HepG2 (cell line): Measurements from ENCODE around the gene SCN8A. TPM values are rescaled to one million over a fixed set of nuclear protein-coding genes. Genes with fewer than 3 reads are reported as not detected.
A peak's percentile ranks its signal among the peaks of the same experiment; 100 is the strongest.

Experiments used
- ATAC-seq: fragments of 200-7000 bp; cut with Tn5 transposase; 3 replicates; pipeline ENCODE4 v1.9.1; 2020; ENCODE audit warnings: mild to moderate bottlenecking, moderate library complexity
- BruUV-seq: library from RNA; stranded (reverse); fragments of 400-500 nt; replicated peaks from 2 replicates; lab custom pipeline; 2021; lab: Mats Ljungman, UMichigan
- CTCF ChIA-PET: fragments of 300-600 bp; formaldehyde crosslinking; extraction: SDS; loops from one replicate; lab custom pipeline; 2021; ENCODE audit warnings: low total read pairs, inconsistent platforms, low intra/inter-chr PET ratio; lab: Yijun Ruan, JAX
- POLR2A ChIA-PET: fragments of 350-600 bp; sonication (Branson Sonifier 250); formaldehyde crosslinking; loops from one replicate; lab custom pipeline; 2020; ENCODE audit warnings: antibody characterized with exemption, inconsistent platforms; lab: Yijun Ruan, JAX
- DNase-seq: peaks from one replicate; pipeline ENCODE4 v3.0.0-alpha.2; 2015; ENCODE audit warnings: low spot score
- FAIRE-seq: peaks from 3 replicates; lab custom pipeline; 2011; peaks lifted over from hg19 to GRCh38; lab: Jason Lieb, UNC
- H2AFZ ChIP-seq: one replicate; pipeline ENCODE4 v1.6.1; 2011; ENCODE audit warnings: low read length, inconsistent platforms
- H3K27ac ChIP-seq: fragments of 300-600 bp; 3 replicates; pipeline ENCODE4 v1.8.0; 2011; ENCODE audit warnings: mixed run types, mild to moderate bottlenecking, mixed read lengths, low read length, inconsistent platforms; ENCODE audit not compliant: insufficient read depth; ENCODE audit errors: extremely low read length
- H3K27me3 ChIP-seq, 2 experiments: fragments of 200-600 bp in 1 of 2; 2 replicates in 1 of 2; 3 replicates in 1 of 2; pipeline versions ENCODE4 v1.6.0 to v1.8.0; 2011; ENCODE audit warnings: low read length in 2 of 2, mild to moderate bottlenecking in 2 of 2, moderate library complexity in 2 of 2, inconsistent platforms in 1 of 2; ENCODE audit not compliant: insufficient read depth in 2 of 2, control insufficient read depth in 1 of 2
- H3K36me3 ChIP-seq, 2 experiments: fragments of 200-600 bp in 1 of 2; replicated peaks in 1 of 2; 2 replicates in 1 of 2; 3 replicates in 1 of 2; pipeline versions ENCODE4 v1.5.1 to v1.8.0; 2011; ENCODE audit warnings: low read length in 2 of 2, inconsistent platforms in 1 of 2; ENCODE audit not compliant: insufficient read depth in 2 of 2, control insufficient read depth in 1 of 2
- H3K4me1 ChIP-seq: 2 replicates; pipeline ENCODE4 v1.5.1; 2012; ENCODE audit warnings: low read length, inconsistent platforms; ENCODE audit not compliant: insufficient read depth
- H3K4me2 ChIP-seq: 2 replicates; pipeline ENCODE4 v1.6.0; 2011; ENCODE audit warnings: low read depth, low read length, inconsistent platforms
- H3K4me3 ChIP-seq, 3 experiments: fragments of 200-600 bp in 1 of 3; sonication (generic), shearing (Covaris generic) in 1 of 3; replicated peaks in 1 of 3; 2 replicates each; pipeline ENCODE4 v1.5.1; 2011 to 2016; ENCODE audit warnings: low read length in 3 of 3, inconsistent platforms in 2 of 3, low read depth in 2 of 3, mild to moderate bottlenecking in 2 of 3, control low read depth in 1 of 3, mixed read lengths in 1 of 3; ENCODE audit not compliant: insufficient read depth in 1 of 3
- H3K79me2 ChIP-seq: one replicate; pipeline ENCODE4 v1.6.1; 2011; ENCODE audit warnings: low read length, inconsistent platforms; ENCODE audit not compliant: insufficient read depth
- H3K9ac ChIP-seq: 2 replicates; pipeline ENCODE4 v1.6.0; 2011; ENCODE audit warnings: mild to moderate bottlenecking, low read depth, low read length, inconsistent platforms; ENCODE audit not compliant: insufficient read depth
- H3K9me3 ChIP-seq: 2 replicates; pipeline ENCODE4 v1.5.1; 2012; ENCODE audit warnings: mild to moderate bottlenecking, low read length
- H4K20me1 ChIP-seq: 2 replicates; pipeline ENCODE4 v1.6.0; 2011; ENCODE audit warnings: inconsistent platforms, mild to moderate bottlenecking, low read length, moderate library complexity; ENCODE audit not compliant: insufficient read depth
- BHLHE40 ChIP-seq: IDR thresholded peaks from 2 replicates; pipeline ENCODE4 v1.6.1; 2011; ENCODE audit warnings: low read length, improper control_type of control experiment
- GZF1 ChIP-seq: sonication (generic); formaldehyde crosslinking; IDR thresholded peaks from 2 replicates; pipeline ENCODE4 v1.5.1; 2020; ENCODE audit warnings: mild to moderate bottlenecking, missing genetic modification reagents
- HOXA3 ChIP-seq: sonication (generic); formaldehyde crosslinking; IDR thresholded peaks from 2 replicates; pipeline ENCODE4 v1.5.0; 2020; ENCODE audit warnings: missing genetic modification reagents
- HOXA7 ChIP-seq: sonication (generic); formaldehyde crosslinking; IDR thresholded peaks from 2 replicates; pipeline ENCODE4 v1.8.1; 2022; ENCODE audit warnings: mild to moderate bottlenecking, missing genetic modification reagents, moderate library complexity
- NRL ChIP-seq: sonication (generic); formaldehyde crosslinking; IDR thresholded peaks from 2 replicates; pipeline ENCODE4 v1.5.0; 2020; ENCODE audit warnings: missing genetic modification reagents, mild to moderate bottlenecking, moderate library complexity, borderline replicate concordance
- PHF8 ChIP-seq: sonication (generic); formaldehyde crosslinking; IDR thresholded peaks from 2 replicates; pipeline ENCODE4 v1.5.0; 2020; ENCODE audit warnings: missing genetic modification reagents
- PRMT3 ChIP-seq: sonication (generic); formaldehyde crosslinking; IDR thresholded peaks from 2 replicates; pipeline ENCODE4 v1.8.1; 2022; ENCODE audit warnings: low read depth, mild to moderate bottlenecking, moderate library complexity, missing genetic modification reagents, borderline replicate concordance
- RFX5 ChIP-seq: IDR thresholded peaks from 2 replicates; pipeline ENCODE4 v1.6.1; 2011; ENCODE audit warnings: low read depth, low read length, improper control_type of control experiment
- SOX5 ChIP-seq: IDR thresholded peaks from 2 replicates; pipeline ENCODE4 v1.6.1; 2016; ENCODE audit warnings: borderline replicate concordance
- ZFAT ChIP-seq: sonication (generic); formaldehyde crosslinking; conservative IDR thresholded peaks from 2 replicates; pipeline ENCODE4 v1.8.1; 2023; ENCODE audit warnings: missing genetic modification reagents, inconsistent platforms
- ZNF547 ChIP-seq: sonication (generic); formaldehyde crosslinking; IDR thresholded peaks from 2 replicates; pipeline ENCODE4 v1.5.1; 2020; ENCODE audit warnings: mild to moderate bottlenecking, missing genetic modification reagents
- ZNF747 ChIP-seq: sonication (generic); formaldehyde crosslinking; IDR thresholded peaks from 2 replicates; pipeline ENCODE4 v1.8.1; 2023; ENCODE audit warnings: missing genetic modification reagents, mild to moderate bottlenecking, borderline replicate concordance
- ZNF790 ChIP-seq: sonication (generic); formaldehyde crosslinking; IDR thresholded peaks from 2 replicates; pipeline ENCODE4 v1.8.0; 2022; ENCODE audit warnings: missing genetic modification reagents, mild to moderate bottlenecking, borderline replicate concordance
- ZSCAN31 ChIP-seq: sonication (generic); formaldehyde crosslinking; IDR thresholded peaks from 2 replicates; pipeline ENCODE4 v1.5.0; 2020; ENCODE audit warnings: low read depth, mild to moderate bottlenecking, missing genetic modification reagents
- WGBS: methylation state at CpG from one replicate; pipeline ENCODE4 v1.1.6; 2017; ENCODE audit warnings: low lambda C conversion rate; 5-methylcytosine and 5-hydroxymethylcytosine counted together
- in situ Hi-C: cut with HindIII; loops from 2 replicates; pipeline ENCODE4 v1.10.0; 2017; ENCODE audit warnings: low pct_unique_long_range_greater_than_20kb; ENCODE audit not compliant: extremely low pct_ligation_motif_present
- intact Hi-C: fragments of 100-400 bp; cut with micrococcal nuclease; formaldehyde crosslinking; loops from one replicate; pipeline ENCODE4 v1.10.0; 2022; ENCODE audit not compliant: unreplicated experiment
- polyA plus RNA-seq, 8 experiments: library from polyadenylated mRNA; depleted of rRNA in 3 of 8; stranded (reverse) in 7 of 8; unstranded in 1 of 8; fragments of >200 nt; fragmentation: Illumina TruSeq in 4 of 8; extraction: Trizol in 4 of 8; gene quantifications; 2 replicates each; pipeline versions ENCODE4 v1.2.1 to v1.2.3, GENCODE V29; 2011 to 2016; ENCODE audit warnings: low read depth in 4 of 8, missing spikeins in 1 of 8, mixed read lengths in 1 of 8; ENCODE audit not compliant: insufficient read depth in 1 of 8
- total RNA-seq, 5 experiments: library from RNA; depleted of rRNA; stranded (reverse); fragments of >200 nt; fragmentation: Illumina TruSeq; extraction: Trizol; gene quantifications; 2 replicates each; pipeline ENCODE4 v1.2.3, GENCODE V29; 2016; ENCODE audit warnings: low read depth in 1 of 5
- TF ChIP-seq, protein P1 (sequence below): sonication (generic); formaldehyde crosslinking; IDR thresholded peaks from 2 replicates; pipeline ENCODE4 v1.5.1; 2020; ENCODE audit warnings: mild to moderate bottlenecking, moderate library complexity, missing genetic modification reagents
- TF ChIP-seq, protein P2 (sequence below): sonication (generic); formaldehyde crosslinking; IDR thresholded peaks from 2 replicates; pipeline ENCODE4 v1.4.0; 2020; ENCODE audit warnings: low read depth, mild to moderate bottlenecking, missing genetic modification reagents
- TF ChIP-seq, protein P3 (sequence below): sonication (generic); formaldehyde crosslinking; IDR thresholded peaks from 2 replicates; pipeline ENCODE4 v1.4.0; 2020; ENCODE audit warnings: missing genetic modification reagents
- TF ChIP-seq, protein P4 (sequence below), 2 experiments: fragments of 450-650 bp in 1 of 2; sonication (generic) in 1 of 2; formaldehyde crosslinking; IDR thresholded peaks; 2 replicates each; pipeline versions ENCODE4 v1.5.0 to v1.8.0; 2020 to 2022; ENCODE audit warnings: mild to moderate bottlenecking in 1 of 2, missing genetic modification reagents in 1 of 2

The SCN8A gene
- total and polyA plus RNA-seq, 2 of the 13 experiments (the other 11 are each of a cell fraction or from before 2014, with no cell fraction given) = 0.57 to 1.4 TPM

DNA sequence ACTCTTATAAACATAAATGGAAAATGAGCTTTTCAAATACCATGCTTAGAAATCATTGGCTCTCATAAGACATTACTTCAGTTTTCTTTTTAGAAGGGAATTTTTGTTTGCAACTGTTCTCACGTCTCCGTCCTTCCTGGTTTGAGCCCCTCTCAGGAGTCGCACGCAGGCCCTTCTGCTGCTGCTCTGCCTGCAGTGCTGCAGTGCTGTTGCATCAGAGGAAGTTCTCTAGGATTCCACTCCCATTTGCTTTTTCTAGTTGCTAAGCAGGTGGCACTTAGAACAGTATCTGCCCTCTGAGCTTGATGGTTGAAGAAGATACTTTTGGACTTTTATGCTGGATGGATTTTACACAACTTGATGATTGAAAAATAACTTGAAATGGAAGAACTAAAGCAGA lies 70.8 kb downstream of the SCN8A start (continued):
- TF ChIP-seq, protein P1, sequence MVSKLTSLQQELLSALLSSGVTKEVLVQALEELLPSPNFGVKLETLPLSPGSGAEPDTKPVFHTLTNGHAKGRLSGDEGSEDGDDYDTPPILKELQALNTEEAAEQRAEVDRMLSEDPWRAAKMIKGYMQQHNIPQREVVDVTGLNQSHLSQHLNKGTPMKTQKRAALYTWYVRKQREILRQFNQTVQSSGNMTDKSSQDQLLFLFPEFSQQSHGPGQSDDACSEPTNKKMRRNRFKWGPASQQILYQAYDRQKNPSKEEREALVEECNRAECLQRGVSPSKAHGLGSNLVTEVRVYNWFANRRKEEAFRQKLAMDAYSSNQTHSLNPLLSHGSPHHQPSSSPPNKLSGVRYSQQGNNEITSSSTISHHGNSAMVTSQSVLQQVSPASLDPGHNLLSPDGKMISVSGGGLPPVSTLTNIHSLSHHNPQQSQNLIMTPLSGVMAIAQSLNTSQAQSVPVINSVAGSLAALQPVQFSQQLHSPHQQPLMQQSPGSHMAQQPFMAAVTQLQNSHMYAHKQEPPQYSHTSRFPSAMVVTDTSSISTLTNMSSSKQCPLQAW (CRISPR knock-in tag) = no peak
- no peak for TF ChIP-seq ZNF747 (CRISPR knock-in tag)

DNA sequence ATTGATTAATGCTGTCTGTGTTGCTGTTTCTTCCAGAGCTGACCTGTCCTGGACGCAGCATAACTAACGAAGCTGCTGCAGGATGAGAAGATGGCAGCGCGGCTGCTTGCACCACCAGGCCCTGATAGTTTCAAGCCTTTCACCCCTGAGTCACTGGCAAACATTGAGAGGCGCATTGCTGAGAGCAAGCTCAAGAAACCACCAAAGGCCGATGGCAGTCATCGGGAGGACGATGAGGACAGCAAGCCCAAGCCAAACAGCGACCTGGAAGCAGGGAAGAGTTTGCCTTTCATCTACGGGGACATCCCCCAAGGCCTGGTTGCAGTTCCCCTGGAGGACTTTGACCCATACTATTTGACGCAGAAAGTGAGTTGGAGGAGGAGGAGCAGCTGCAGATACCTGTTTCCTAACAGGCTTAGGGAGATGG lies 71.7 kb downstream of the SCN8A start:
- FAIRE-seq = peak; percentile 90
- no peaks in the 10 kb centered on the region; the same call in 1 of the 2 replicates for H4K20me1 ChIP-seq
- TF ChIP-seq BHLHE40 (no peak), HOXA3 (peak; percentile 53; the same call in 1 of the 2 replicates), ZSCAN31 (CRISPR knock-in tag) (peak; percentile 50; the same call in 1 of the 2 replicates), ZFAT (CRISPR knock-in tag) (no peak), SOX5 (CRISPR knock-in tag) (peak; percentile 12; the same call in 1 of the 2 replicates), PHF8 (CRISPR knock-in tag) (peak; percentile 60; the same call in 1 of the 2 replicates), RFX5 (no peak), ZNF790 (CRISPR knock-in tag) (no peak), ZNF547 (CRISPR knock-in tag) (peak; percentile 25; the same call in 1 of the 2 replicates), HOXA7 (no peak), NRL (CRISPR knock-in tag) (no peak), PRMT3 (no peak), GZF1 (no peak)
- TF ChIP-seq, protein P2, sequence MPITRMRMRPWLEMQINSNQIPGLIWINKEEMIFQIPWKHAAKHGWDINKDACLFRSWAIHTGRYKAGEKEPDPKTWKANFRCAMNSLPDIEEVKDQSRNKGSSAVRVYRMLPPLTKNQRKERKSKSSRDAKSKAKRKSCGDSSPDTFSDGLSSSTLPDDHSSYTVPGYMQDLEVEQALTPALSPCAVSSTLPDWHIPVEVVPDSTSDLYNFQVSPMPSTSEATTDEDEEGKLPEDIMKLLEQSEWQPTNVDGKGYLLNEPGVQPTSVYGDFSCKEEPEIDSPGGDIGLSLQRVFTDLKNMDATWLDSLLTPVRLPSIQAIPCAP (CRISPR knock-in tag) = no peak
- TF ChIP-seq, protein P3, sequence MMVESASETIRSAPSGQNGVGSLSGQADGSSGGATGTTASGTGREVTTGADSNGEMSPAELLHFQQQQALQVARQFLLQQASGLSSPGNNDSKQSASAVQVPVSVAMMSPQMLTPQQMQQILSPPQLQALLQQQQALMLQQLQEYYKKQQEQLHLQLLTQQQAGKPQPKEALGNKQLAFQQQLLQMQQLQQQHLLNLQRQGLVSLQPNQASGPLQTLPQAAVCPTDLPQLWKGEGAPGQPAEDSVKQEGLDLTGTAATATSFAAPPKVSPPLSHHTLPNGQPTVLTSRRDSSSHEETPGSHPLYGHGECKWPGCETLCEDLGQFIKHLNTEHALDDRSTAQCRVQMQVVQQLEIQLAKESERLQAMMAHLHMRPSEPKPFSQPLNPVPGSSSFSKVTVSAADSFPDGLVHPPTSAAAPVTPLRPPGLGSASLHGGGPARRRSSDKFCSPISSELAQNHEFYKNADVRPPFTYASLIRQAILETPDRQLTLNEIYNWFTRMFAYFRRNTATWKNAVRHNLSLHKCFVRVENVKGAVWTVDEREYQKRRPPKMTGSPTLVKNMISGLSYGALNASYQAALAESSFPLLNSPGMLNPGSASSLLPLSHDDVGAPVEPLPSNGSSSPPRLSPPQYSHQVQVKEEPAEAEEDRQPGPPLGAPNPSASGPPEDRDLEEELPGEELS (CRISPR knock-in tag) = peak; percentile 50; the same call in 1 of the 2 replicates
- TF ChIP-seq, protein P4, sequence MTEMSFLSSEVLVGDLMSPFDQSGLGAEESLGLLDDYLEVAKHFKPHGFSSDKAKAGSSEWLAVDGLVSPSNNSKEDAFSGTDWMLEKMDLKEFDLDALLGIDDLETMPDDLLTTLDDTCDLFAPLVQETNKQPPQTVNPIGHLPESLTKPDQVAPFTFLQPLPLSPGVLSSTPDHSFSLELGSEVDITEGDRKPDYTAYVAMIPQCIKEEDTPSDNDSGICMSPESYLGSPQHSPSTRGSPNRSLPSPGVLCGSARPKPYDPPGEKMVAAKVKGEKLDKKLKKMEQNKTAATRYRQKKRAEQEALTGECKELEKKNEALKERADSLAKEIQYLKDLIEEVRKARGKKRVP (CRISPR knock-in tag; IDR thresholded peaks at IDR 0.05) = peak in 1 of 2 experiments; percentile 43; a peak in 1 of 4 replicates

More for the DNA sequence above, 71.7 kb downstream of the SCN8A start:
- Histone ChIP-seq H3K4me3 (peak overlapping the region; percentile 38 to 68 (median 56); a peak in 5 of 6 replicates), H2AFZ (peak overlapping the region; percentile 75), H3K27me3 (no peaks in the 10 kb centered on the region), H3K4me2 (peak overlapping the region; percentile 85), H3K9me3 (no peaks in the 10 kb centered on the region), H3K36me3 (no peaks in the 10 kb centered on the region), H3K4me1 (peaks cover 28% of the 10 kb centered on the region), H3K79me2 (no peaks in the 10 kb centered on the region), H3K9ac (peak overlapping the region; percentile 15; the same call in 1 of the 2 replicates), H3K27ac (peak overlapping the region; percentile 53)
- ChIA-PET POLR2A (interaction anchor here (0.9 to 2.4 kb wide), 3 partner anchors 21 to 161 kb away, joined by 3 to 5 read pairs (median 3); no protein-coding TSS in a partner anchor), CTCF (no interaction called here)
- DNase-seq (peak; percentile 82), ATAC-seq (peak; percentile 93)
- no TSS peak for BruUV-seq
- 0% methylated on average over 4 of the region's 11 CpGs for WGBS
- in situ Hi-C loops = no loop called here
- intact Hi-C loops = no loop called here
